Glomerular visceral epithelial cell (primary cell): ENCODE measurements around the gene SIX2.
"Not testable (repeated sequence)": the region's sequence is repeated elsewhere in the genome, so short reads cannot be mapped to it uniquely, and the experiment has no call there.

ENCODE experiments used
- DNase-seq: peaks from one replicate; pipeline ENCODE4 v3.0.0-alpha.2; 2016; ENCODE audit errors: extremely low spot score

The SIX2 gene

DNA sequence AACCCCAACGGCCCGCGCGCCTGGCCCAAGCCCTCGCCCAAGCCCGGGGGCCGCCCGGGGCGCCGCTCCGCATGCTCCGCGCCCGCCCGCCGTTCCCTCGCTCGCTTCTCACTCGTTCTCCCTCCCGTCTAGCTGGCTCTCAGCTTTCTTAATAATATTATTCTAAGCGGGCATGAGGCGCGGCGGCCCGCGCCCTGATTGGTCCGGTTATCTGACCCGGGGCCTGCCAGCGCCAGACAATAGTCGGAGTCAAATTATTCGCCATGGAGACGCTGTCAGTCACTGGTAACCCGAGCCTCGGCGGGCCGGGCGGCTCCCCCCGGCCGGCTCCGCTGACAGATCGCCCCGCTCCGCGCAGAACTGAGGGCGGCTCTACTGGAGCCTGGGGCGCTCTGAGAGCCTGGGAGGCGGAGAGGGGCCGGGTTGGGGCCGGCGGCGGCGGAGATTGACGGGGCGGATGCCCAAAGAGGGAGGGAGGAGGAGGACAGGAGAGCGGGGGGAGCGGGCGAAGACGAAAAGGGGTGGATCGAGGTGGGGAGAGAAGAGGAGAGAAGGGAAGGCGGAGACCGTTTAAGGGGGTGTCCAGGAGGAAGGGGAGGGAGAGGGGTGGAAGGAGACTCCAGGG, at the start of gene SIX2:
Gene SIX2 (minus strand): TSS at position 150 of the 625 bp plus-strand sequence. CDS start 342 bp downstream, outside the sequence.
- peak; percentile 93 for DNase-seq

DNA sequence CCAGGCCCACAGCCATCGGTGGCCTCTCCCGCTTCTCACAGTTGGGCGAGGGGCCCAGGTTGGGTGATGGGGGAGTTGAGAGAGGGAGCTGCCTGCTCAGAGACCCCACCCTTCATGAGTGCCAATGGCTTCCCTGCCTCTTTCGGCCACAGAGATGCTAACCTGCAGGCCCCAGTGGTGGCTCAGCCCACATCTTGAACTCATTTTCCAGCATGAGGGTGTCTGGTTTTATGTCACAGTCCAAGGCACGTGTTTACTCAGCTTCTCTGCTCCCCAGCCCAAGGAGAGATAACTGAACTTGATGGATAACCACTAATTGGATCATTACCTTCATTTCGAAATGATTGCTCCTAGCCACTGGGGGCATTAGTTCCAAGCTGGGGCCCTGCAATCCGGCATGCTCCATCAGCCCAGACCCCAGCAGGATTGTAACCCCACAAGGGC, 45.9 kb upstream of the SIX2 start:
- DNase-seq = no peak

DNA sequence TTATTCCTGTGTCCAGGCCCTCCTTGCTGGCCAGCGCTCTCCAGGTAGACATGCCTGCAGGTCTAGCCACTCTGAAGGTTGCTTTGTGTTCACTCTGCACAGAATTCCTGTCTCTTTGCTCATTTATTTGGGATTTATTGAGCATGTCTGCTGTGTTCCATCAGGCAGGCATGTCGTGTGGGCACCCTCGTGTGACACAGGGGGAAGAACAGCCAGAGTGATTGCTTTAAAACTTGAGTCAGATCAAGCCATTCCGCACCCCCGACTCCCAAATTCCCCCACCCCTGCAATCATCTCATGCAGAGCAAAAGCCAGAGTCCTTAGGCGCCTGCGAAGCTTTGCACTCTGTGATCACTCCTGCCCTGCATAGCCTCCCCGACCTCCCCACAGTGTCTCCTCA, 44.7 kb upstream of the SIX2 start:
- no peak for DNase-seq

DNA sequence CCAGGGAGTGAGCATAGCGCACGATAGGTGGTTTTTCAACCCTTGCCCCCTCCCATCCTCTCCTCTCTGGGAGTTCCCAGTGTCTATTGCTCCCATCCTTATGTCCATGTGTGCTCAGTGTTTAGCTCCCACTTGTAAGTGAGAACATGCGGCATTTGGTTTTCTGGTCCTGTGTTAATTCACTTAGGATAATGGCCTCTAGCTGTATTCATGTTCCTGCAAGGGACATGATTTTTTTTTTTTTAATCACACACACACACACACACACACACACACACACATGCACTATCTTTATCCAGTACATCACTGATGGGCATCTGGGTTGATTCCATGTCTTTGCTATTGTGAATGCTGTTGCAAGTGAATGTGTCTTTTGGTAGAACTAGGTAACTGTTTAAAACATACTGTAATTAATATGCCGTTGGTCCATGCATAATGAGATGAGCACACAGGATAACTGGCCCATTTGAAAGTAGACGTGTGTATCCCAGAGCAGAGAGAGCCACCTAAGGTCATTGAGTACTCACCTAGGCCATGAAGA, 43.2 kb upstream of the SIX2 start:
- DNase-seq = no peak

DNA sequence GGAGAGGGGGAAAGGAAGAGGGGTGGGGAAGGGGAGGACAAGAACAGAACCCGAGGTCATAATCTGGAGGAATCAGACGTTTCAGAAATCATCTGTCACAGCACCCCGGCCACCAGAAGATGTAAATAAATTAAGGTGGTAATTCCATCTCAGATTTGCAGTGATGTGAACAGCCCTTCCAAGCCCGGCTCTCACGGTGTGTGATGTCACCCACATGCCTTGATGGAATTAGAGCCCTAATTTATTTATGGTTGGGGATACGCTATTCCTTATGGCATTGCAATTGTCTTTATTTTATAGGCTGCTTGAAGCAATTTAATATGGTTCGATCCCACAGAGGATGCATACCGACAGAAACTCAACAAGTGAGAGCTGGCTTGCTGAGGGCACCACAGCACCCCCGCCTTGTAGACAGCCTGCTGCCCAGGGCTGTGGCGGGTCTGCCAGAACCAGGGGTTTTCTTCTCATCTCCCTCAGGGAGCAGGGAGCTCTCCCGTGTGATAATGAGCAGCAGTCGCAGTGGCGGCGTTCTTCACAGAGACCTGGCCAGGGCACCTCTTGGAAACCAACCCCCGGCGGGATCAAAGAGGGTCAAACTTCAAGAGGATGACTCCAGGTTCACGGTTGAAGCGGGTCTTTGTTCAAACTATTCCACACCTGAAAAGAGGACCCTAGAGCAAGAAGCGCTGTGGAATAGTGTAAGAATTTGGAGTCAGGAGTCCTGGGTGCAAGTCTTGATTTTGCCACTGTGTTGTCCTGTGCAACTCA, 40.5 kb upstream of the SIX2 start:
- no peak for DNase-seq

DNA sequence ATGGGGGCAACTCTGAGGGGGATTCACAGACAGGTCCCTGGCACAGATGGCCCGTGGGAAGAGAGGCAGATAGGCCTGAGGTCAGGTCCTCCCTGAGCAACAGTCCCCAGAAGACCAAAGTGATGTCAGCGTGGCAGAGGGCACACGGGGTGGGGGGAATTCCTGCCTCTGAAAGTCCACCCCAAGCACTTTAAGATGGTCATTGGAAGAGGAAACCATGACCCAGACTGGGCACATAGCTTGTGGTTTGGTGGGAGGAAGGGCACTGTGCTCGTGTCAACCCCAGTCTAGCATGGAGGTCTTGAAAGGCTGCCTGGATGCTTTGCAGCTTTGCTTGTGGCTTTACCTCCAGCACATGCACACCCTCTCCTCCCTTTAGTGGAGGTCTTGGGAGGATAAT, 38.0 kb upstream of the SIX2 start:
- DNase-seq = peak; percentile 68

DNA sequence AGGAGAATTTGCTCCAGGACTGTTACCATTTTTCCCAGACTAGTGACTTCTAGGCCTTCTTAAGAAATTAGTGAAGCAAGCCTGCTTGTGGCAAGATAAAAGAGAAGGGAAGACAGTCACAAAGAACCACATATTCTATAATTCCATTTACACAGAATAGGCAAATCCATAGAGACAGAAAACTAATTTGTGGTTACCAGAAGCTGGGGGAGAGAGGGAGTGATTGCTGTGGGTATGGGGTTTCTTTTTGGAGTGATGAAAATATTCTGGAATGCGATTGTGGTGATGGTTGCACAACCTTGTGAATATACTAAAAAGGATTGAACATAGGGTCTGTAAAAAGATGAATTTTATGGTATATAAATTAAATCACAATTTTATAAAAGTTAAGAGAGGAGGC, 37.5 kb upstream of the SIX2 start:
- peak; percentile 65 for DNase-seq

DNA sequence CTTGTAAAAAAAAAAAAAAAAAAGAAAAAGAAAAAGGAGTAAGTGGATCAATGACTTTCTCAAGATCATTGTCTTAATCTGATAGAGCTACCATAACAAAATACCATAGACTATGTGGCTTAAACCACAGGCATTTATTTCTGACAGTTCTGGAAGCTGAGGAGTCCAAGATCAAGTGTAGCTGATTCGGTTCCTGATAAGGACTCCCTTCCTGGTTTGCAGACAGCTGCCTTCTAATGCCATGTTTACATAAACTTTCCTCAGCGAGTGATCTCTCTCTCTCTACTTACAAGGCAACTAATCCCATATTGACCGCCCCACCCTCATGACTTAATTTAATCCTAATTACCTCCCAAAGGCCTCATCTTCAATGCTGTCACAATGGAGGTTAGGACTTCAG, 36.5 kb upstream of the SIX2 start:
- no peak for DNase-seq

DNA sequence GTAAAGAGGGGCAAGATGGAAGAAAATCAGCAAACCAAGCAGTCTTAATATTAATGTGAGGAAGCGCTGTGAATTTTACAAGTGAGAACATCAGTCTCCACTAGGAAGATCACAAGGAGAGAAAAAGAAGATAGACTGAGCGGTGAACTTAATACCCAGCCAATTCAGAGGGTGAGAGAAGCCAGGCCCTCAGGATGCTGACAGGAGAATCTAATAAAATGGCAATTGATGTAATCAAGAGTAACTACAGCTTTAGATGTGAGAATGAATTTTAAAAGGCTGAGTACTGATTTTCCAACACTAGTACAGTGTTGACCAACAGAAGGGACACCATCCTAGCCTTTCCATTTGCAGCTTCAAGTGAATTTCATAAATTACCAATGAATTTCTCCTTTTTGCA, 35.7 kb upstream of the SIX2 start:
- DNase-seq = no peak

DNA sequence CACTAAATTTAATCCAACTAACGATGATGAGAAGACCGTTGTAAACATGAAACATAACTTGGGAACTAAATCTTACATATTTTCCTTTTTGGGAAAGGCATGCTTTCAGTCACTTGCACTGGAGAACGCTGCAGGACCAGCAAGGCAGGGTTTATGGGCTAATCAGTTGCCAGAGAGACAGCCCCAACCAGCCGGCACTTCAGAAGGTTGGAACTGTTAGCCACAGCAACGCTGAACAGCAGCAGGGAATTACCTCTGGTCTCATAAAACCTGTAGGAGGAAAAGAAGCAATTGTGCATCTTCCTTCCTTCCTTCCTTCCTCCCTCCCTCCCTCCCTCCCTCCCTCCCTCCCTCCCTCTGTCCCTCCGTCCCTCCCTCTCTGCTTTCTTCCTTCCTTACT, 33.9 kb upstream of the SIX2 start:
- DNase-seq = no peak

DNA sequence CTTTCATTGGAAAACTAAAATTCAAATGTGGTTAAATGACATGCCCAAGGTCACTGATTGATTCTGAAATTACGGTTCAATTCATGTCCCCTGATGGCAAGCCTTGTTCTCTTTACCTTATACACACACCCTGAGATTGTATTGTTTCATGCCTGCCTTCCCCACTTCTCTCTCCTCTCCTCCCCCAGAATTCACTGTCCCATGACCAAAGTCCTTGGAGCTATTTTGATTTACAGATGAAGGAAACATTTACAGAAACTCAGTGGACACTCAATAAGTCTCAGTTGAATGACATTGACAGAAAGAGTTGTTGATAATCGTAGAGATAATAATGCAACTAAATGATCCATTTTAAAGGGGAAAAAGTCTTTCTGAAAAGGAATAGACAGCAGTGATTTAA, 33.1 kb upstream of the SIX2 start:
- no peak for DNase-seq

DNA sequence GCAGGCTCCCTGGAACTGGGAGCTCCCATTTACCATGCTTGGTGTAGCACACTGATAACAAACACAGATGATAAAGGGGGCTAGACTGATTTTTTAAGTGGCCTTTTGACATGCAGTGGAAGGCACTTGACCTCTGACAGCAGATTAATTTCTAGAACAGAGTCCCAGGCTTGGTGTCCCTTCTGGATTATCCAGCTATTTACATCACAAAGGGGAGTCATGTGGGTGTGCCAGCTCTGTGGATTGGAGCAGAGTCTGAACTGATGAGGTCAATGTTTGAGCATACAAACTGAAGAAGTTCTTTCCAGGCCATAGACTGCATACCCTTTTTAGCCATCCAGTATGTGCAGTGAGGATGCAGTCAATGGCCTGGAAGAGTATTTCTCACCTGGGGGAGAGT, 31.5 kb upstream of the SIX2 start:
- no peak for DNase-seq

DNA sequence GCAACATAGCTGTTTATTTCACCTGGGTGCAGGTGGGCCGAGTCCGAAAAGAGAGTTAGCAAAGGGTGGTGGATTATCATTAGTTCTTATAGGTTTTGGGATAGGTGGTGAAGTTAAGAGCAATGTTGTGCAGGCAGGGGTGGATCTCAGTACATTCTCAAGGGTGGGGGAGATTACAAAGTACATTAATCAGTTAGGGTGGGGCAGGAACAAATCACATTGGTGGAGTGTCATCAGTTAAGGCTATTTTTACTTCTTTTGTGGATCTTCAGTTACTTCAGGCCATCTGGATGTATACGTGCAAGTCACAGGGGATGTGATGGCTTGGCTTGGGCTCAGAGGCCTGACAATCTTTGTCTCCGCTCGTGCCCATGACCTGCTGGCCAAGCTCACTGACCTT, 30.6 kb upstream of the SIX2 start:
- DNase-seq = not testable (repeated sequence)

DNA sequence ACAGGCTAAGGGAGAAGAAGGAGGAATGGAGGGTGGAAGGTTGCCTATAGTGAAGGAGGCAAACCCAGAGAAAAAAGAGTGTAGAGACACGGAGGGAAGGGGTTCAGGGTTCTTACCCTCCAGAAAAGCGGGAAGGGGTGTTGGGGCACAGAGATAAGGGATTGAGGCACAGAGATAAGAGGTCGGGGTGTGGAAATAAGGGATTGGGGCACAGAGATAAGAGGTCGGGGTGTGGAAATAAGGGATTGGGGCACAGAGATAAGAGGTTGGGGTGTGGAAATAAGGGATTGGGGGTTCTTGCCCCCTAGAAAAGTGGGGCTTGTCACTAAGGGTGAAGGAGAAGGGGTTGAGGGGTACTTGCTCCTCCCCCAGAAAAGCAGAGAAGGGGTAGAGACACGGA, 29.6 kb upstream of the SIX2 start:
- DNase-seq = not testable (repeated sequence)

DNA sequence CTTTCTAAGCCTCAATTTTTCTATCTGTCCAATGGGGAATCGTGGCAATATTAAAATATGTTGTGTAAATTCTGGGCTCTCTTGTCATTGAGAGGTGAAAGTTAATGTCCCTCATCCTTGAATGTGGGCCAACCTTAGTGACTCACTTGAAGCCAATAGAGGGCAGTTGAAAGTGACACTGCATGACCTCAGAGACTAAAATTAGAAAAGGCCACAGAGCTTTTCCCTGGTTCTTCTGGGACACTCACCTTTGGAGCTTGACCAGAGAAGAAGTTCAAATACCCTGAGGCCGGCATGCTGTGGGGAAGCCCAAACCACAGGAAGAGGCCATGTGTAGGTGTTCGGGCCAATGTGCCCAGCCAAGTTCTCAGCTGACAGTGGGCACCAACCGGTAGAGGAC, 24.1 kb upstream of the SIX2 start:
- no peak for DNase-seq

DNA sequence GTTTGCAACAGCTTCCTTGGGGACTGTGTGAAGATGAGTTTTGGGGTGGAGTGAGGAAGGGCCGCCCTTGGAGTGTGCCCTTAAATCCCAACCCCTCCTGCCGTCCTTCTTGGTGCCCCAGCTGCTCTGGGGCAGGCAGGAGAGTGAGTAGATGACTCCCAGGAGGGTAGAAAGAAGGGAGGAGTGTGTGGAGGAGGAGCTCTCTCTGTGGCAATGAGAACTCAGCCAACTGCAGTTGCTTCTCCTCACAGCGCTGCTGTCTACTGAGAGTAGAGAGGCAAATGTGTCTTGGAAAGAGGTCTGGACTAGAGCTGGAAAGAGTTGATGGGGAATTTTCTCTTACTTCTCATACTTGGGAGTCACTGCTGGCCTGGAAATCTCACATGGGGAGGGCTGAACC, 21.8 kb upstream of the SIX2 start:
- no peak for DNase-seq

DNA sequence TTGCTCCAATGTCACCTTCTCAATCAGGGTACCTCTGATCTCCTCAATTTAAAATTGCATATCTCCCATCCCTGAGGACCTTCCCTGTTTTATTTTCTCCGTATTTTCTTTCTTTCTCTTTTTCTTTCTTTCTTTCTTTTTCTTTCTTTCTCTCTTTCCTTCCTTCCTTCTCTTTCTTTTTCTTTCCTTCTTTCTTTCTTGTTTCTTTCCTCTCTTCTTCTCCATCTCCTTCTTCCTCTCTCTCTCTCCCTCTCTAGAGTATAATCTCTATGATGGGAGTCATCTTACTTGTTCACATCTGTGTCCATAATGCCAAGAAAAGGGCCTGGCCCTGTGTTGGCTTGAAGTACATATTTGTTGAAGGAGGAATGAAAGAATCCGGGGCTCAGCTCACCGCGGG, 21.3 kb upstream of the SIX2 start:
- no peak for DNase-seq

DNA sequence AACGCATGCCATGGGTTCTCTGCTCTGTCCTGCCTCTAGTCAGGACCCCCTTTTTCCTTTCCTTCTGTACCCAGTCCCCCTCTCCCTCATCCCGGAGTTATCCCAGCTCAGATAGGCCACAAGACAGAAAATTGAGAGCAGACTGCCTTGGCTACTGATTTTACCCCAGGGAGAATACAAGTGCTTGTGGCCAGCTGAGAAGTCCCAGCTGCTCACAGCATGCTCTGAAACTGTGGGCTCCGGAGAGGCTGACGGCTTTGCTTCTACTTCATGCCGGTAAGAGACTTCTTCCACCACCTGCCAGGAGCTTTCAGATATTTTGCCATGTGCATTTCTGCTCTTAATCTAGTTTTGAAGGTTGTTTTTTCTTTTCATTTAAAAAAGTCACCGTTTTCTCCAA, 20.0 kb upstream of the SIX2 start:
- no peak for DNase-seq

DNA sequence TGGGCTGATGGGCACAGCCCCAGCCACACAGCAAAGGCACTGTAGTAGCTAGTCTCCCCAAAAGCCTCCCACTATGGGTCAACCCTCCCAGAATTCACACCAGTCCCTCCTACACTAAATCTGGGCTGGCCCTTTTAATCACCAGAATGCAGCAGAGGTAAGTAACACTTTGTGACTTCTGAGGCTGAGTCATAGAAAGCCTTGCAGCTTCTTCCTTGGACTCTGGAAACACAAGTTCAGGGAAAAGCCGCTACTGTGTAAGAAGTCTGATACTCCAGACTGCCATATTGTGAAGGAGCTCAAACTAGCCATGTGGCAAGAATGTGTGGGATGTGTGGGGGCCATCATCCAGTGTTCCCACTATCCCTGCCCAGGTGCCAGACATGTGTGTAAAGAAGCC, 19.0 kb upstream of the SIX2 start:
- DNase-seq = peak; percentile 21

DNA sequence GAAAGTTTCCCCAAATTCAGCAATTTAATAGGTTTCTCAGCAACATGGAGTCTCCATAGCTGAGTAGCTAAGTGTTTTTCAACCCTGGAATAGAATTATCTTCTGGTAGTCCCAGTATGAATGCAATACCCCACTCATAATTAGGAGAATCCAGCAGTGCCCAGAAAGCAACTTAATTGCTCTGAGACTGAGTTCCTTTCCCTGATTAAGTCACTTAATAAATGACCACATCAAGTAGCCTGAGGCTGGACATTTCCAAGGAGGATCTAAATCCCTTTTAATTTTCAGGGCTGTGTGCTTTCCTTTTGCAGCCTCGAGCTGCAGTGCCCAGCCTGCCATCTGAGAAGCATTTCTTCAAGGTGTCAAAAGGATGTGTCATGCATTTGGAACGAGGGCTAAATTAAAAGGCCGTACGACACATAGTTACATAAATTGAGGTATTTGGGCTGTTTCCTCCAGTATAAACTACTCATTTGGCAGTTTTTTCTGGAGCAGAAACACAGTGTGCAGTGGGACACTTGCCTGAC, 17.7 kb upstream of the SIX2 start:
- DNase-seq = no peak

DNA sequence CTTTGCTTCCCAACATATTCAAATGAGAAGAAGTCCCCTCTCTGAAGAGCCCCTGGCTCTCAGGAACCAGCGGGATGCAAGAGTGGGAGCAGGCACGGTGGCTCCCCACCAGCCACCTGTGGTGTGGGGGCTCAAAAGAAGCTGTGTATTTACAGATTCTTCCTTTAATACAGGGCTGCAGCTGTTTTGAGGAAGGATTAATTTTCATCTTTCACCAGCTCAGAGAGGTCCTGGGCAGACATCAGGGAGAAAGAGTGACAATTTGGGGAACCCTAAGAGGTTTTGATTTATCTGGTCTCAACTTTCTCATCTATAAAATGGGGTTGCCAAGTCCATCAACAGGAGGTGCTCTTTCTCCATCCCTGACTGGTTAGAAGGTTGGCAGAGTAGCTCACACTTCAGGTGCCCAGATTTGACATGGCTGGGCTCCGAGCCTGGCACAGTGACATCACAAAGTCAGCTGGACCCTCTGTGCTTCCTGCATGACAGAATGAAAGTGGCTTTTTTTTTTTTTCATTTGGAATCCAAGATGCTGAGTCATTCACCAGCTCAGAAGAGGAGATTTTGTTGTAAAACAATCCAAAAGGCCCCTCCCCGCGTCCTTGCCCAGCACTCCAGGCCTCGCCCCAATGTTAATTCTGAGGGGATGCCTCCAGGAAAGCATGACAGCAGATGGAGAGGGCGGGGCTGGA, 15.5 kb upstream of the SIX2 start:
- DNase-seq = peak; percentile 85

DNA sequence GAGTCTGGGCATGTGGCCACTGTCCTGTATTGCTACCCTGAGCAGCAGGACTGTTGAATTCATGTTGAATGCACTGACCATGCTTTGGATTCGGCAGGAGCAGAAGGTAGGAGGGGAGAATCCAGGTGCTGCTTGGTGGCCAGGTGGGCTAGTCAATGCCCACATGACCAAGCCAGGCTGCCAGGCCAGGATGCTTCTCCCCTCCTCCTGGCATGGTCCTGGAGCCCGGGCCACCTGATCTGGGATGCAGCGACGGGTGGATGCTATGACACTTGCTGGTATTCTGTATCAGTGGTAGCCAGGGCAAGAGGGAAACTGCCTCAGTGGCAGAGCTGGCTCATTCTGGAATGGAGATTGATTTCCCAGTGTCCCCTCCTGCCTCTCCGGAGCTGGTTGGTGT, 14.8 kb upstream of the SIX2 start:
- DNase-seq = no peak

DNA sequence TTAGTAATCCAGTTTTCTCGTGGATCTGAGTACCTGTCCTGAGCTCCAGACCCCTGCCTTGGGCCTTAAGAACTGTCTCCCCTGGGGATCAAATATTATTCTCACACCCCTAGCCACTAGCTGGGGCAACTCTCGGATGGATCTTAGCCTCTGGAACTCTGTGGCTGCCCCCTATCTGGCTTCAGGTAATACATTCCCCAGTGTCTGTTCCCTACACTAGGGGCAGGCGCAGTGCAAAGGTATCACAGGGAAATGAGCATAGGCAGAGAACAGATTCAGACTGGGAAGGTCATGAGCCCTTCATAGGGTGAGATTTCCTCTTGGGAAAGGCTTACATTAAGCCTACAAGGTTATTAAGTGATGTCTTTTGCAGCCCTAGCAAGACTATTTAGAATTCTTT, 11.2 kb upstream of the SIX2 start:
- DNase-seq = no peak
